Breast epithelium (tissue), 3 donors: Measurements from ENCODE around the gene TNRC18.

Source experiments
- POLR2A ChIP-seq: fragments of 450-650 bp; IDR thresholded peaks from one replicate; pipeline ENCODE4 v1.6.1; 2016; ENCODE audit warnings: antibody characterized with exemption, mild to moderate bottlenecking, moderate library complexity
- POLR2AphosphoS5 ChIP-seq, 3 donors: sonication (generic); formaldehyde crosslinking; IDR thresholded peaks; one replicate each; pipeline ENCODE4 v1.6.1; 2017; ENCODE audit warnings: antibody characterized with exemption in 3 of 3

DNA sequence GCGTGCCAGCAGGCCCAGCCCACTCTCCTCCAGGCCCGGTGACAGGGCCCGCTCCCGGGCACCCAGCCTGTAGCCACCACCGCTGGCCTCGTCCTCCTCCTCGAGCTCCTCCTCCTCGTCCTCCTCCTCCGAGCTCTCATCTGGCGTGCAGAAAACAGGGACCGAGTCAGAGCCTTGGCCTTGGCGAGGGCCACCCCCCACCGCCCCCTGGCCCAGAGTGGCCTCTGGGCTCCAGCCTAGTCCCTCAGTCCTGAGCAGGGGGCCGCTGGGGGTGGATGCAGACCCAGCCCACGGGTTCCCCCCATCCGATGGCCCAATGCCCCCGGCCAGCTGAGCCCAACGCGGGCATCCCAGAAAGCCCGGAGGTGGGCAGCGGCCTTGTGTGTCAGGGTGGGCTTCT is 78.0 kb downstream of the TNRC18 start:
- TF ChIP-seq POLR2A (no peak), POLR2AphosphoS5 (IDR thresholded peaks at IDR 0.05) (no peak)
